HEK293 (cell line): ENCODE results near the gene MDP1.

Experiments
- AEBP2 ChIP-seq: fragments of 450-650 bp; formaldehyde crosslinking; IDR thresholded peaks from 2 replicates; pipeline ENCODE4 v1.5.1; 2016; ENCODE audit warnings: missing biosample characterization, missing genetic modification characterization, borderline replicate concordance
- ATF2 ChIP-seq: fragments of 450-650 bp; formaldehyde crosslinking; IDR thresholded peaks from 2 replicates; pipeline ENCODE4 v1.5.1; 2016; ENCODE audit warnings: missing biosample characterization, missing genetic modification characterization, low read depth
- ELK4 ChIP-seq: IDR thresholded peaks from 2 replicates; pipeline ENCODE4 v1.6.1; 2011; ENCODE audit warnings: mild to moderate bottlenecking, low read depth, low read length, borderline replicate concordance
- GLI2 ChIP-seq: fragments of 450-650 bp; formaldehyde crosslinking; IDR thresholded peaks from 2 replicates; pipeline ENCODE4; 2017; ENCODE audit warnings: missing biosample characterization, missing genetic modification characterization, low read depth, borderline replicate concordance
- OVOL3 ChIP-seq: fragments of 450-650 bp; formaldehyde crosslinking; IDR thresholded peaks from 2 replicates; pipeline ENCODE4 v1.5.1; 2016; ENCODE audit warnings: missing biosample characterization, missing genetic modification characterization
- PBX3 ChIP-seq: sonication (generic); formaldehyde crosslinking; IDR thresholded peaks from 2 replicates; pipeline ENCODE4 v1.8.1; 2022; ENCODE audit warnings: mild to moderate bottlenecking, moderate library complexity, missing genetic modification reagents
- SCRT2 ChIP-seq: fragments of 450-650 bp; formaldehyde crosslinking; IDR thresholded peaks from 2 replicates; pipeline ENCODE4 v1.5.1; 2016; ENCODE audit warnings: missing biosample characterization, missing genetic modification characterization
- ZBTB26 ChIP-seq: fragments of 450-650 bp; formaldehyde crosslinking; optimal IDR thresholded peaks from 2 replicates; pipeline ENCODE3; 2016; ENCODE audit warnings: missing biosample characterization, mild to moderate bottlenecking, missing genetic modification characterization
- ZBTB8A ChIP-seq: fragments of 450-650 bp; formaldehyde crosslinking; IDR thresholded peaks from 2 replicates; pipeline ENCODE4 v1.5.1; 2016; ENCODE audit warnings: missing biosample characterization, missing genetic modification characterization
- ZFP37 ChIP-seq: fragments of 450-650 bp; formaldehyde crosslinking; IDR thresholded peaks from 2 replicates; pipeline ENCODE4 v1.5.1; 2016; ENCODE audit warnings: missing biosample characterization, missing genetic modification characterization
- ZFP41 ChIP-seq: fragments of 450-650 bp; formaldehyde crosslinking; IDR thresholded peaks from 2 replicates; pipeline ENCODE4 v1.5.1; 2016; ENCODE audit warnings: missing biosample characterization, missing genetic modification characterization, borderline replicate concordance
- ZNF140 ChIP-seq: fragments of 450-650 bp; formaldehyde crosslinking; IDR thresholded peaks from 2 replicates; pipeline ENCODE4 v1.5.1; 2016; ENCODE audit warnings: missing biosample characterization, missing genetic modification characterization
- ZNF175 ChIP-seq: fragments of 450-650 bp; formaldehyde crosslinking; IDR thresholded peaks from 2 replicates; pipeline ENCODE4 v1.5.1; 2016; ENCODE audit warnings: missing biosample characterization, missing genetic modification characterization
- ZNF221 ChIP-seq: fragments of 450-650 bp; formaldehyde crosslinking; IDR thresholded peaks from 2 replicates; pipeline ENCODE4 v1.5.1; 2017; ENCODE audit warnings: missing biosample characterization, missing genetic modification characterization, borderline replicate concordance
- ZNF292 ChIP-seq: fragments of 450-650 bp; formaldehyde crosslinking; IDR thresholded peaks from 2 replicates; pipeline ENCODE4 v1.5.1; 2016; ENCODE audit warnings: low read depth, missing biosample characterization, missing genetic modification characterization, borderline replicate concordance
- ZNF335 ChIP-seq: fragments of 450-650 bp; formaldehyde crosslinking; conservative IDR thresholded peaks from 2 replicates; pipeline ENCODE4 v1.5.1; 2016; ENCODE audit warnings: missing biosample characterization, missing genetic modification characterization
- ZNF350 ChIP-seq: fragments of 450-650 bp; formaldehyde crosslinking; IDR thresholded peaks from 2 replicates; pipeline ENCODE4 v1.5.0; 2017; ENCODE audit warnings: missing biosample characterization, mild to moderate bottlenecking, missing genetic modification characterization
- ZNF521 ChIP-seq: fragments of 450-650 bp; formaldehyde crosslinking; IDR thresholded peaks from 2 replicates; pipeline ENCODE4 v1.5.1; 2017; ENCODE audit warnings: missing biosample characterization, mild to moderate bottlenecking, missing genetic modification characterization
- ZNF621 ChIP-seq: fragments of 450-650 bp; formaldehyde crosslinking; IDR thresholded peaks from 2 replicates; pipeline ENCODE4 v1.5.1; 2017; ENCODE audit warnings: missing biosample characterization, missing genetic modification characterization
- ZNF670 ChIP-seq: fragments of 450-650 bp; formaldehyde crosslinking; IDR thresholded peaks from 2 replicates; pipeline ENCODE4 v1.5.1; 2016; ENCODE audit warnings: missing biosample characterization, missing genetic modification characterization, low read depth
- ZNF830 ChIP-seq: fragments of 450-650 bp; IDR thresholded peaks from 2 replicates; pipeline ENCODE4 v1.5.0; 2018; ENCODE audit warnings: missing biosample characterization, missing genetic modification characterization, low read depth, mild to moderate bottlenecking, moderate library complexity
- ZSCAN5A ChIP-seq: fragments of 450-650 bp; formaldehyde crosslinking; IDR thresholded peaks from 2 replicates; pipeline ENCODE4 v1.5.1; 2016; ENCODE audit warnings: missing biosample characterization, missing genetic modification characterization

MDP1 gene

GRCh38 chr14:24195186-24196070 lies 20.4 kb downstream of the MDP1 start, which contains the start of gene TM9SF1 (continued):
- TF ChIP-seq ZNF140 (tag by site-specific recombination) = no peak
- peak; percentile 100 for TF ChIP-seq ZNF335 (tag by site-specific recombination)
- no peak for TF ChIP-seq ZFP41 (tag by site-specific recombination)
- no peak for TF ChIP-seq ELK4
- 0 out of 2 replicates have a peak, but pooled peaks have one; percentile 25 for TF ChIP-seq ZSCAN5A
- peak; percentile 63; the same call in 1 of the 2 replicates for TF ChIP-seq ATF2 (tag by site-specific recombination)
- no peak for TF ChIP-seq ZNF830 (tag by site-specific recombination)
- TF ChIP-seq OVOL3 = 0 out of 2 replicates have a peak, but pooled peaks have one; percentile 23
- no peak for TF ChIP-seq ZNF670
- no peak for TF ChIP-seq ZNF521 (tag by site-specific recombination)
- TF ChIP-seq SCRT2 (tag by site-specific recombination) = peak; percentile 98
- peak; percentile 32; the same call in 1 of the 2 replicates for TF ChIP-seq PBX3
- TF ChIP-seq ZBTB26 = peak; percentile 84
- no peak for TF ChIP-seq ZNF621 (tag by site-specific recombination)
- TF ChIP-seq ZFP37 (tag by site-specific recombination) = no peak
- peak; percentile 72 for TF ChIP-seq ZBTB8A
- TF ChIP-seq GLI2 (tag by site-specific recombination) = peak; percentile 6; the same call in 1 of the 2 replicates
- TF ChIP-seq AEBP2 (tag by site-specific recombination) = no peak
- no peak for TF ChIP-seq ZNF221 (tag by site-specific recombination)
- TF ChIP-seq ZNF292 (tag by site-specific recombination) = no peak
- TF ChIP-seq ZNF350 = no peak
- no peak for TF ChIP-seq ZNF175
